ENCODE results near the gene CNNM1.

- TF ChIP-seq CTCF (IDR thresholded peaks at IDR 0.05) (no peak), POLR2A (IDR thresholded peaks at IDR 0.05) (no peak)
Observed at GRCh38 chr10:99365311-99365710, 36.2 kb downstream of the CNNM1 start.
